Rectal smooth muscle tissue (tissue), 1 donor: Measurements from ENCODE around the gene TOP2A.

ENCODE experiments used
- H3K27ac ChIP-seq: one replicate; pipeline ENCODE4 v1.7.0; 2013; ENCODE audit warnings: low read depth, low read length, inconsistent platforms
- H3K27me3 ChIP-seq: one replicate; pipeline ENCODE4 v1.7.0; 2013; ENCODE audit warnings: low read length; ENCODE audit not compliant: control insufficient read depth, insufficient read depth
- H3K36me3 ChIP-seq: one replicate; pipeline ENCODE4 v1.7.0; 2013; ENCODE audit warnings: low read length; ENCODE audit not compliant: control insufficient read depth, insufficient read depth
- H3K4me1 ChIP-seq: one replicate; pipeline ENCODE4 v1.7.0; 2013; ENCODE audit warnings: low read length; ENCODE audit not compliant: control insufficient read depth, insufficient read depth
- H3K4me3 ChIP-seq: one replicate; pipeline ENCODE4 v1.7.0; 2013; ENCODE audit warnings: low read length
- H3K9ac ChIP-seq: one replicate; pipeline ENCODE4 v1.7.0; 2013; ENCODE audit warnings: low read length

The TOP2A gene

DNA sequence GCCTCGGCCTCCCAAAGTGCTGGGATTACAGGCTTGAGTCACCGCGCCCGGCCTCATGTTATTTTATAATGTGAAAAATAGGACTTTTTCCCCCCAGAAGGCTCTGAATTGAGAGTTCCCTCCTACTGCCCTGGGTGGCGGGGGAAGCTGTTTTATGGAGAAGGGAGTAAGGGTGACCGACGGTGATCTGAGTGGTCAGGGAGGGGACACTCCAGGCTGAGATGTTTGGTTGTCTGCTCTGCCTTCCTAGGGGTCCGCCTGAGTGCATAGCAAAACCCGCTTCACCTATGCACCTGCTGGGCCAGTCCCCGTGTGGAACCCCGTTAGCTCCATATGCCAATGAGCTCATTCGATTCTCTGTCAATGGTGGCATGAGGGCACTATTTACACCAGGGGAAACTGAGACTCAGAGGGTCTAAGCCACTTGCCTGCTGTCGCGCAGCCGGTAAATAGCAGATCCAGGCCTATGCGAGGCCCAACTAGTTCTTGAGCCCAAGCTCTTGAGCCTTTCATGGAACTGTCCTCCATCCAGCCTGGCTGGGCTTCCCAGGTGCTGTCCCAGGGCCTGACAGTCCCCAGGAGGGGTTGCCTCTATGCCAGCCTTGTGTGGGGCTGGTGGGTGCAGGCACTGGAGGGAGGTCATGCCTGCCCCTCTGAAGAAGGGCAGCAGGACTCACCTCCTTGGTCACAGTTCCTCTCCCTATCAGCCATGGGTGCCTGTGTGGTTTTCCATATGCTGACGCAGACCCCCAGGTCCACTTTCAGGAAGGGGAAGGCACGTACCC is 51.4 kb downstream of the TOP2A start:
- H3K27ac ChIP-seq = no peak overlapping the region
- no peak overlapping the region for H3K4me3 ChIP-seq
- no peak overlapping the region for H3K9ac ChIP-seq
- H3K36me3 ChIP-seq = no peaks in the 10 kb centered on the region
- peaks cover 3% of the 10 kb centered on the region for H3K27me3 ChIP-seq
- H3K4me1 ChIP-seq = no peaks in the 10 kb centered on the region

DNA sequence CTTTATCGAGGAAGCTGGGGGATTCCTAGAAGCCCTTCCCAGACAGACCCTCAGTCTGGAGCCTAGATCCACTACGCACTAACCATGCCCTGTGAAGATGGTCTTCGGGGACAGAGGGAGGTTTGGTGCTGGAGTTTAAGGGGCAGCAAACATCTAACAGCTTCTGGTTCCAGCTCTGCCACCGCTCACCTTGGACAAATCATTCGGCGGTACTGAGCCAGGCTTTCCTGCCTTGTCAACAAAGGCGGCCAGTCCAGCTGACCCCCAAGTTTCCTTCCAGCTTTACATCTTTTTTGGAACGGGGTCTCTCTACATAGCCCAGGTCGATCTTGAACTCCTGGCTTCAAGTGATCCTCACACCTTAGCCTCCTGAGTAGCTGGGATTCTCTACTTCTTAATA is 52.8 kb downstream of the TOP2A start:
- H3K4me3 ChIP-seq = peak overlapping the region; percentile 15
- H3K4me1 ChIP-seq = no peaks in the 10 kb centered on the region
- no peak overlapping the region for H3K27ac ChIP-seq
- no peak overlapping the region for H3K9ac ChIP-seq
- H3K27me3 ChIP-seq = peaks cover 3% of the 10 kb centered on the region
- no peaks in the 10 kb centered on the region for H3K36me3 ChIP-seq

DNA sequence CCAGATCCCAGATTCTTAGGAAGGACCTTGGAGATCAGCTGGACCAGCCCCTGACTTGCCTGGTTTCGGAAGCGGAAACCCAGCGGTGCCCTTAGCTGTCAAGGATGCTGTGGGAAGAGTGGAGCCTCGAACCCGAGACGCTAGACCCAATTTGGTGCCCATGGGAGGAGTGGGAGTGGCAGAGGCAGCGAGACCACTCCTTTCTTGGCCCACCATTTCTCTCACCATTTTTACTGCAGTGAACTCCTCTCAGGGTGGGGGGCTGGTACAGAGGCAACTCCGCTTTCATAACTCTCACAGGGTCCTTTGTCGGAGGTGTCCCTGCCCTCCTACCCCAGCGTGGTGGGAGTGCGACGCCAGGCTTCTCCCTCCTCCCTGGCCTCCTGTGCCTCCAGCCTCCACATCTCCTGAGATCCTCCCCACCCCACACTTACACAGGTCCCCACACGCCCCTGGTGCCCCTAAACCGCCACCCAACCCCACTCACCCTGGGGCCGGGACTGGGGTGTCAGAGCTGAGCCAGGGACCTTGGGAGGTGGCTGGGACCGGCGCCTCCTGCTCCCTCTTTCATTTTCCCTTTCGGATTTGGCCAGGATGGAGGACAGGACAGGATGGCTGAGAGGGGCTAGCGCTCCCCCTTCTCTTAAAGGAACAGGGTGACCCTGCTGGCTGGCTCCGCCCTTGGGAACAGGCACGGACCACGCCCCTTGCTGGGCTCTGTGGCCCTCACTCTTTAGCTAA is 53.4 kb downstream of the TOP2A start, which contains the start of gene GJD3:
GJD3 (minus strand) TSS at position 617 of the 741 bp plus-strand sequence. CDS start 922 bp downstream, outside the sequence.
- Histone ChIP-seq H3K4me1 (no peaks in the 10 kb centered on the region), H3K36me3 (no peaks in the 10 kb centered on the region), H3K27ac (no peak within 1 kb of the TSS), H3K9ac (no peak within 1 kb of the TSS), H3K4me3 (peak within 1 kb of the TSS; percentile 78), H3K27me3 (peaks cover 3% of the 10 kb centered on the region)

DNA sequence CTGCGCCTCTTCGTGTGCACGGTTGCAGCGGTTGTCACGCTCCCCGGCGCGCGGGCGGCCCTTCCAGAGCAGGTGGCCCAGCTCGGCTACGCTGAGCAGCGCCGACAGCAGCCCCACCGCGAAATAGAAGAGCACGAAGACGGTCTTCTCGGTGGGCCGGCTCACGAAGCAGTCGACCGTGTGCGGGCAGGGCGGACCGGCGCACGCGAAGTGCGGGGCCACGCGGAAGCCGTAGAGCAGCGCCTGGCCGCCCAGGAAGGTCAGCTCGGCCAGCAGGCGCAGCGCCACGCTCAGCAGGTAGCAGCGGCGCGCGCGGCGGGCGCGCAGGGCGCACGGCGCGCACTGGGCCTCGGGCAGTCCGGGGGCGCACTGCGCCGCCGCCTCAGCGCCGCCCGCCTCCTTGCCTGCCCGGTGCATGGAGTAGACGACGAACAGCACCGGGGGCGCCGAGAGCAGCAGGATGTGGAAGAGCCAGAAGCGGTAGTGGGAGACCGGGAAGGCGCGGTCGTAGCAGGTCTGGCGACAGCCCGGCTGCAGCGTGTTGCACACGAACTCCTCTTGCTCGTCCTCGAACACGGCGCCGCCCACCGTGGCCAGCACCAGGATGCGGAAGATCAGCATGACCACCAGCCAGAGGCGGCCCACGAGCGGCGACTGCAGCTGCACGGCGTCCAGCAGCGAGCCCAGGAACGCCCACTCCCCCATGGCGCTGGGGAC is 54.4 kb downstream of the TOP2A start:
- no peak overlapping the region for H3K27ac ChIP-seq
- no peak overlapping the region for H3K9ac ChIP-seq
- peaks cover 2% of the 10 kb centered on the region for H3K4me1 ChIP-seq

DNA sequence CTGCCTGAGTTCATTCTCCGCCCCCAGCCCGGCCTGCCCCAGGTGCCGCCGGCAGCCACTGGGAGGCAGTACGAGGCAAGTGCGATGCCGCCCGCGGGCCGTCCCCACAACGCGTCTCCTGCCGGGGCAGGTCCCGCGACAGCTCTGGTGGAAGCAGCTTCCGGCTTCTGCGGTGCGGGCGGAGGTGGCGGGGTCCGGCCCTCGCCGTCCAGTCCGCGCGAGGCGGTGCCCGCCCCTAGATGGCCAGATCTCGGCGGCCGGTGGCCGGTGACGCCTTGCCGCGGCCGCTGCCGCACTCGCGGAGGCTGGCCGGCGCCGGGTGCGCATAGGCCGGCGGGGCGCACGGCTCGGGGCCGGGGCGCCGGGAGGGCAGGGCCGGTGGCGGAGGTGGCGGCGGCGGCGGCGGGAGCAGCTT is 55.0 kb downstream of the TOP2A start:
- Histone ChIP-seq H3K27ac (no peak overlapping the region), H3K36me3 (no peaks in the 10 kb centered on the region), H3K27me3 (peaks cover 3% of the 10 kb centered on the region), H3K4me3 (peak overlapping the region; percentile 78), H3K4me1 (peaks cover 2% of the 10 kb centered on the region), H3K9ac (no peak overlapping the region)

More for the DNA sequence above, 54.4 kb downstream of the TOP2A start:
- peak overlapping the region; percentile 78 for H3K4me3 ChIP-seq
- H3K27me3 ChIP-seq = peaks cover 3% of the 10 kb centered on the region
- no peaks in the 10 kb centered on the region for H3K36me3 ChIP-seq

DNA sequence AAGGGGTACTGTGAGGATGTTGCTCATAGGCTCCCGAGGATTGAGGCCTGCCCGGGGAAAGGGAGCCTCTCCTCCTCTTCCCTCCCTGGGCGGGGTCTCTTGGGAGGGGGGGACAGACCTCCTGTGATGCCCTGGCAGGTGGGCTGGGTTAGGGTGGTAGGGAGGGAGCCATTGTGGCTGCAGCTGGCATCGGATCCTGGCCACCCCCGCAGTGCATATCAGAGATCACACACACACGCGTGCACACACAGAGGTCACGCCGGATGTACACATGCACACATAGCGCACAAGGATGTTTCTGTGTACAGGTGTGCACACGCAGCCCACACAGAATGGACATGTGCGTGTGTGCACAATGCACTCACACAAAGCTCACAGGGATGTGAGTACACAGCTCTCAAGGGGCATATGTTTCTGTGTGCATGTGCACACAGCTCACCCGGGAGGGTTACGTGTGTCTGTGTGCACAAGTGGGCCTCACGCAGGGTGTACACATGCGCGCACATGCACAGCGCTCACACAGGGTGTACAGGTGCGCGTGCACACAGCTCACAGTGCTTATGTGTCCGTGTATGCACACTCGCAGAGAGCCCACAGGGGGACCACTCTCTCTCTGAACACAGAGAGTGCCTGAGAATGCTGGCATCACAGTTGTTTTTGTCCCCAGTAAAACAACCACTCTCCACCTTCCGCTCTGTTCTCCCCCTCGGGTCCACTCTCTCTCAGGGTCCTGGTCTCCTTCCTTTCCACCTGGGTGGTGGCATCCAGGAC is 55.6 kb downstream of the TOP2A start:
- Histone ChIP-seq H3K36me3 (no peaks in the 10 kb centered on the region), H3K27ac (no peak overlapping the region), H3K9ac (no peak overlapping the region), H3K27me3 (peaks cover 3% of the 10 kb centered on the region), H3K4me3 (peak overlapping the region; percentile 78), H3K4me1 (peaks cover 2% of the 10 kb centered on the region)

DNA sequence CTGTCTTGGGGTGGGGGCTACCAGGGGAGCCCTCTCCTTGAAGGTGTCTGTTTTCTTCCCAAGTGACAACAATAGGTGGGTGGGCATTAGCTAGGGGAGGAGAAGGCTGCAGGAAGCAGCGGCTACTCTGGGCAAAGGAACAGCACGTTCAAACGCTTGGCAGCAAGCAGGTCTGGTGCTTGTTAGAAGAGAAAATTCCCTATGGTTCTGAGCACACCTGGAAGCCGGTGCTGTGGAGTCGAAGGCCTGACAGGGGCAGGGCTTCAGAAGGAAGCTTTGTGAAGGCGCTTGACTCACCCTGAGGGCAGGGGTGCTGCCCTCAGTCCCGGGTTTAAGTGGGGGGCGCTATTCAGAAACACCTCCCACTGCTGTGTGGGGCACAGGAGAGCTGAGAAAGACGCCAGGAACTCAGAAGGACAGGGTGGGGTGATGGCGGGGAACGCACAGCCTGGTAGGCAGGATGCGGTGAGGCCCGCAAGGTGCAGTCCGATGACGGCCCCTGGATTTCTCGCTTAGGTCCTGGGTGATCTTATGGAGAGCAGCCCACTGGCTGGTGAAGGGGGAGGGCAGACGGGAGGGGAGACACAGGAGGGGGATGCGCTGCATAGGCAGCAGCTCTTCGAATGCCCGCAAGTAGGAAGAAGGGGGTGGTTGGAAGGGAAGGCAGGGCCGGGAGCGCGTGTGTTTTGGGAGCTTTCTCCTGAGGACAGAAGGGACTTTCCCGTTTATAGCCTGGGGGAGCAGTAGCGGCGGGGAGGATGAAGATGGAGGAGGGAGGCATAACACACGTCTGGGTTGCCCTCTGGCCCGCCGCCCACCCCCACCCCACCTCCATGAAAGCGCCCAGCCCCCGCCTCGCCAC is 56.4 kb downstream of the TOP2A start:
- H3K9ac ChIP-seq = no peak overlapping the region
- H3K4me1 ChIP-seq = peaks cover 2% of the 10 kb centered on the region
- peaks cover 3% of the 10 kb centered on the region for H3K27me3 ChIP-seq
- no peaks in the 10 kb centered on the region for H3K36me3 ChIP-seq
- H3K27ac ChIP-seq = no peak overlapping the region
- H3K4me3 ChIP-seq = no peak overlapping the region

DNA sequence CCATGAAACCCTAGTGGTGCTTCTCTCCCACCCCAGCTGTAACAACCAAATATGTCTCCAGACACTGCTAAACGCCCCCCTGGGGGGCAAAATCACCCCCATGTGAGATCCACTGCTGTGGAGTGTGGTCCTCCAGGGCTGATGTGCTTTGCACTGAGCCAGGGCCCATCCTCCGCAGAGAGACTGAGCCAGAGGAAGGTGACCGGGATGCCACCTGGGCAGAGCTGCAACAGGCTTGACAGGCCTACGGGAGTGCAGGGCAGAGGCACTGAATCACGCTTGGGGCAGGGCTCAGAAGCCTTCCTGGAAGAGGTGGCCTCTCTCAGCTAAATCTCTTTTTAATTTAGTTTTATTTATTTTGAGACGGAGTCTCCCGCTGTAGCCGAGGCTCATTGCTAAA is 57.6 kb downstream of the TOP2A start:
- Histone ChIP-seq H3K4me1 (peaks cover 7% of the 10 kb centered on the region), H3K27ac (no peak overlapping the region), H3K36me3 (no peaks in the 10 kb centered on the region), H3K27me3 (peaks cover 3% of the 10 kb centered on the region), H3K4me3 (no peak overlapping the region), H3K9ac (no peak overlapping the region)

DNA sequence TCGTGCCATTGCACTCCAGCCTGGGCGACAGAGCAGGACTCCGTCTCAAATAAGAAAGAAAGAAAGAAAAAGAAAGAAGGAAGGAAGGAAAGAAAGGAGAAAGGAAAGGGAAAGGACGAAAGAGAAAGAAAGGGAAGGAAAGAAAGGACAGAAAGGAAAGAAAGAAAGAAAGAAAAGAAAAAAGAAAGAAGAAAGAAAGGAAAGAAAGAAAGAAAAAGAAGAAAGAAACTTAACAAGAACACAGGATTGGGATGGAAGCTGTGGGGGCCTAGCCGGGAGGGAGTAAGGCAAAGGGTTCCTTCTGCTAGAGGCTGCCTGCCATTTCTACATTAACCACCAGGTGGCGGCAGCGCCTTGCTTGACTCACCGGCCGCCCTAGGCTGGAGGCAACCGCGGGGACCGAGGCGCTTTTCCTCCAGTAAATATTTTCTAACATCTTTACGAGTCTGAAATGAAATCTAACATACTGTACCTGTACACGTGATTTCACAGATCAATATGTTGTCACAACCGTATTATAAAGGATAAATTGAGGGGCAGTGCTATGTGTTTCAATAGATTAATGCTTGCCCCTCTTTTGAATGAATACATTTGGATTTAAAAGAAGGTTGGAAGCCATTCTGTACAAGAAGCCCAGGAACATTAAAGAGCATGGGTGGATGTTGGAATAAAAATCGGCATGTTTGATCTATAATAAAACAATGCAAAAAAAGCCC is 59.2 kb downstream of the TOP2A start:
- no peak overlapping the region for H3K27ac ChIP-seq
- no peak overlapping the region for H3K9ac ChIP-seq
- H3K36me3 ChIP-seq = no peaks in the 10 kb centered on the region
- no peak overlapping the region for H3K4me3 ChIP-seq
- H3K4me1 ChIP-seq = peaks cover 10% of the 10 kb centered on the region
- H3K27me3 ChIP-seq = no peaks in the 10 kb centered on the region

DNA sequence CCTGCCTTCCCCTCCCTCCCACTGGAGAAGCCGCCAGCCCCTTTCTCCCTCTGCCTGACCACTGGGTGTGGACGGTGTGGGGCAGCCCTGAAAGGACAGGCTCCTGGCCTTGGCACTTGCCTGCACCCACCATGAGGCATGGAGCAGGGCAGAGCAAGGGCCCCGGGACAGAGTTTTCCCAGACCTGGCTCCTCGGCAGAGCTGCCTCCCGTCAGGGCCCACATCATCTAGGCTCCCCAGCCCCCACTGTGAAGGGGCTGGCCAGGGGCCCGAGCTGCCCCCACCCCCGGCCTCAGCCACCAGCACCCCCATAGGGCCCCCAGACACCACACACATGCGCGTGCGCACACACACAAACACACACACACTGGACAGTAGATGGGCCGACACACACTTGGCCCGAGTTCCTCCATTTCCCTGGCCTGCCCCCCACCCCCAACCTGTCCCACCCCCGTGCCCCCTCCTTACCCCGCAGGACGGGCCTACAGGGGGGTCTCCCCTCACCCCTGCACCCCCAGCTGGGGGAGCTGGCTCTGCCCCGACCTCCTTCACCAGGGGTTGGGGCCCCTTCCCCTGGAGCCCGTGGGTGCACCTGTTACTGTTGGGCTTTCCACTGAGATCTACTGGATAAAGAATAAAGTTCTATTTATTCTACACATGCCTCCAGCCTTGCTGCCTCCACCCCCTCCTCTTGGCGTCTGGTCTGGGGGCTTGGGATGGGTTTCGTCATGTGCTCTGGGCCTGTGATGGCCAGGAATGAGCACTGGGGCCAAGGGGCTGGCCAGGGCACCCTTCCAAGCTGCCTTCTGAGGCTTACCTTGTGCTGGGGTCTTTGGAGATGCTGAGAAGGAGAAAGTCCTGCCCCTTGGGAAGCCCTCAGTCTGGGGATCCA is 60.5 kb downstream of the TOP2A start:
- Histone ChIP-seq H3K9ac (no peak overlapping the region), H3K27ac (no peak overlapping the region), H3K27me3 (no peaks in the 10 kb centered on the region), H3K4me3 (no peak overlapping the region), H3K4me1 (peaks cover 10% of the 10 kb centered on the region), H3K36me3 (peaks cover 10% of the 10 kb centered on the region)
